ENCODE data around the gene HERPUD2. TPM values are rescaled to one million over a fixed set of nuclear protein-coding genes. Genes with fewer than 3 reads are reported as not detected.

The HERPUD2 gene
- total RNA-seq, 1 donor from 2014 or later: 45.2 TPM

- TF ChIP-seq CTCF (IDR thresholded peaks at IDR 0.05): no peak
- no peak for TF ChIP-seq POLR2AphosphoS5 (IDR thresholded peaks at IDR 0.05; ENCODE audit: insufficient read depth in 1 of 2, low read depth in 1 of 2)
- TF ChIP-seq POLR2A (IDR thresholded peaks at IDR 0.05): no peak
- Histone ChIP-seq H3K36me3 (peaks cover 0 to 4% of the 10 kb centered on the region in 2 donors), H3K9me3 (no peaks in the 10 kb centered on the region), H3K27me3 (no peaks in the 10 kb centered on the region), H3K4me1 (peaks cover 32% of the 10 kb centered on the region), H3K4me3 (no peak overlapping the region), H3K27ac (no peak overlapping the region)
- intact Hi-C loops (cut with DNase I): no loop called here
- no peak for DNase-seq (ENCODE audit: extremely low spot score in 2 of 2)
These were observed 13.5 kb downstream of the HERPUD2 start for GRCh38 chr7:35681231-35682029.

GRCh38 chr7:35680403-35681013, 14.4 kb downstream of the HERPUD2 start:
- Histone ChIP-seq H3K36me3 (peaks cover 0 to 3% of the 10 kb centered on the region in 2 donors), H3K27me3 (no peaks in the 10 kb centered on the region), H3K4me1 (peaks cover 32% of the 10 kb centered on the region), H3K4me3 (no peak overlapping the region), H3K9me3 (no peaks in the 10 kb centered on the region), H3K27ac (no peak overlapping the region)
- intact Hi-C loops (cut with DNase I): no loop called here
- TF ChIP-seq POLR2A (IDR thresholded peaks at IDR 0.05) (no peak), CTCF (IDR thresholded peaks at IDR 0.05) (no peak)
- DNase-seq (ENCODE audit: extremely low spot score in 2 of 2): no peak

- no peak for DNase-seq (ENCODE audit: extremely low spot score in 2 of 2)
- H3K27me3 ChIP-seq: no peaks in the 10 kb centered on the region
- H3K27ac ChIP-seq: no peak overlapping the region
- no peaks in the 10 kb centered on the region for H3K9me3 ChIP-seq
- peaks cover 32% of the 10 kb centered on the region for H3K4me1 ChIP-seq
- TF ChIP-seq POLR2AphosphoS5 (IDR thresholded peaks at IDR 0.05; ENCODE audit: insufficient read depth in 1 of 2, low read depth in 1 of 2): no peak
- TF ChIP-seq POLR2A (IDR thresholded peaks at IDR 0.05): no peak
- no peak for TF ChIP-seq CTCF (IDR thresholded peaks at IDR 0.05)
- H3K36me3 ChIP-seq: no peaks in the 10 kb centered on the region
- intact Hi-C loops (cut with DNase I): no loop called here
- no peak overlapping the region for H3K4me3 ChIP-seq
These were observed 17.2 kb downstream of the HERPUD2 start for GRCh38 chr7:35677582-35678356.

GRCh38 chr7:35676211-35676610, 18.7 kb downstream of the HERPUD2 start:
- Histone ChIP-seq H3K9me3 (no peaks in the 10 kb centered on the region), H3K27ac (no peak overlapping the region), H3K36me3 (no peaks in the 10 kb centered on the region), H3K4me3 (no peak overlapping the region), H3K4me1 (peaks cover 24% of the 10 kb centered on the region), H3K27me3 (no peaks in the 10 kb centered on the region)
- TF ChIP-seq CTCF (IDR thresholded peaks at IDR 0.05): no peak
- no peak for TF ChIP-seq POLR2AphosphoS5 (IDR thresholded peaks at IDR 0.05; ENCODE audit: insufficient read depth in 1 of 2, low read depth in 1 of 2)
- no peak for TF ChIP-seq POLR2A (IDR thresholded peaks at IDR 0.05)
- intact Hi-C loops (cut with DNase I): no loop called here
- DNase-seq (ENCODE audit: extremely low spot score in 2 of 2): no peak
